H1 (cell line): ENCODE results near the gene TMEM18. TPM values are rescaled to one million over a fixed set of nuclear protein-coding genes. Genes with fewer than 3 reads are reported as not detected.

Experiments
- CTCF ChIA-PET: fragments of 300-600 bp; sonication (Branson Sonifier 250); formaldehyde crosslinking; loops from one replicate; lab custom pipeline; 2021; ENCODE audit not compliant: partially characterized antibody; lab: Charles Lee
- POLR2A ChIA-PET: fragments of 300-600 bp; sonication (Branson Sonifier 250); formaldehyde crosslinking; loops from one replicate; lab custom pipeline; 2021; ENCODE audit warnings: inconsistent platforms; ENCODE audit not compliant: partially characterized antibody; lab: Charles Lee
- DNase-seq, 2 experiments: peaks; one replicate each; pipeline versions ENCODE4 v3.0.0 to v3.0.0-alpha.2; 2010 to 2022; ENCODE audit warnings: low spot score in 2 of 2, low read depth in 1 of 2, mixed read lengths in 1 of 2
- FAIRE-seq: peaks from 2 replicates; lab custom pipeline; 2011; peaks lifted over from hg19 to GRCh38; lab: Jason Lieb, UNC
- H2AFZ ChIP-seq: 2 replicates; pipeline ENCODE4 v1.8.1; 2012; ENCODE audit warnings: low read length, inconsistent platforms
- H2AK5ac ChIP-seq: 2 replicates; pipeline ENCODE4 v1.6.1; 2013; ENCODE audit warnings: low read depth, low read length
- H2BK120ac ChIP-seq: replicated peaks from 2 replicates; pipeline ENCODE3; 2013; ENCODE audit warnings: low read depth, low read length, inconsistent platforms
- H2BK12ac ChIP-seq: 2 replicates; pipeline ENCODE4 v1.6.1; 2013; ENCODE audit warnings: low read depth, low read length
- H2BK15ac ChIP-seq: 2 replicates; pipeline ENCODE4 v1.6.1; 2013; ENCODE audit warnings: low read length
- H2BK20ac ChIP-seq: 2 replicates; pipeline ENCODE4 v1.6.1; 2013; ENCODE audit warnings: low read length
- H2BK5ac ChIP-seq: 2 replicates; pipeline ENCODE4 v1.6.1; 2013; ENCODE audit warnings: low read depth, low read length
- H3K14ac ChIP-seq: 2 replicates; pipeline ENCODE4 v1.6.1; 2013; ENCODE audit warnings: inconsistent platforms; ENCODE audit not compliant: insufficient read length
- H3K18ac ChIP-seq: 2 replicates; pipeline ENCODE4 v1.6.1; 2013; ENCODE audit warnings: low read length; ENCODE audit errors: extremely low read depth
- H3K23ac ChIP-seq: 2 replicates; pipeline ENCODE4 v1.6.1; 2013; ENCODE audit warnings: inconsistent platforms; ENCODE audit not compliant: insufficient read length
- H3K23me2 ChIP-seq: 2 replicates; pipeline ENCODE4 v1.6.1; 2013; ENCODE audit warnings: low read depth, low read length
- H3K27ac ChIP-seq: 2 replicates; pipeline ENCODE4 v1.6.1; 2011; ENCODE audit warnings: low read depth, low read length, inconsistent platforms
- H3K27me3 ChIP-seq, 4 experiments: replicated peaks in 1 of 4; 1 replicate in 1 of 4; 2 replicates in 3 of 4; pipeline versions ENCODE4 v1.6.1 to v1.8.1; 2011 to 2013; ENCODE audit warnings: low read length in 3 of 4, mild to moderate bottlenecking in 3 of 4, inconsistent platforms in 2 of 4, mixed read lengths in 2 of 4, moderate library complexity in 1 of 4; ENCODE audit not compliant: control insufficient read depth in 3 of 4, insufficient read depth in 3 of 4; ENCODE audit errors: extremely low read depth in 1 of 4
- H3K36me3 ChIP-seq, 4 experiments: 2 replicates each; pipeline versions ENCODE4 v1.6.1 to v1.8.1; 2011 to 2013; ENCODE audit warnings: mild to moderate bottlenecking in 4 of 4, low read length in 3 of 4, moderate library complexity in 2 of 4, control low read depth in 1 of 4, inconsistent platforms in 1 of 4; ENCODE audit not compliant: insufficient read depth in 4 of 4, control insufficient read depth in 2 of 4
- H3K4ac ChIP-seq: replicated peaks from 2 replicates; pipeline ENCODE3; 2013; ENCODE audit warnings: low read length, low read depth, mixed read lengths, inconsistent platforms; ENCODE audit not compliant: insufficient read length
- H3K4me1 ChIP-seq, 4 experiments: replicated peaks in 1 of 4; 1 replicate in 1 of 4; 2 replicates in 3 of 4; pipeline versions ENCODE4 v1.6.1 to v1.8.1; 2011 to 2013; ENCODE audit warnings: low read length in 3 of 4, inconsistent platforms in 2 of 4, mixed read lengths in 1 of 4; ENCODE audit not compliant: insufficient read depth in 4 of 4, control insufficient read depth in 3 of 4
- H3K4me2 ChIP-seq, 2 experiments: 2 replicates each; pipeline versions ENCODE4 v1.6.1 to v1.8.1; 2011 to 2013; ENCODE audit warnings: low read depth in 2 of 2, low read length in 2 of 2, control low read depth in 1 of 2, inconsistent platforms in 1 of 2, mild to moderate bottlenecking in 1 of 2; ENCODE audit not compliant: insufficient read depth in 1 of 2
- H3K4me3 ChIP-seq, 4 experiments: fragments of 200-600, 300-600 bp in 1 of 4; sonication (generic), shearing (Covaris generic), sonication (Bioruptor Twin) in 1 of 4; 2 replicates each; pipeline versions ENCODE4 v1.5.1 to v1.8.1; 2011 to 2016; ENCODE audit warnings: low read length in 4 of 4, low read depth in 3 of 4, control low read depth in 2 of 4, inconsistent platforms in 2 of 4, mild to moderate bottlenecking in 2 of 4, mixed read lengths in 1 of 4, moderate library complexity in 1 of 4; ENCODE audit not compliant: insufficient read depth in 2 of 4; ENCODE audit errors: extremely low read depth in 1 of 4
- H3K56ac ChIP-seq: replicated peaks from 2 replicates; pipeline ENCODE3; 2013; ENCODE audit warnings: low read depth, mild to moderate bottlenecking, mixed read lengths, low read length, inconsistent platforms; ENCODE audit not compliant: insufficient read length
- H3K79me1 ChIP-seq: 2 replicates; pipeline ENCODE4 v1.6.1; 2013; ENCODE audit warnings: low read depth, low read length, control low read depth
- H3K79me2 ChIP-seq, 2 experiments: 2 replicates each; pipeline versions ENCODE4 v1.6.1 to v1.8.1; 2012 to 2013; ENCODE audit warnings: low read length in 2 of 2, mild to moderate bottlenecking in 2 of 2, inconsistent platforms in 1 of 2; ENCODE audit not compliant: insufficient read depth in 2 of 2, control insufficient read depth in 1 of 2
- H3K9ac ChIP-seq, 4 experiments: replicated peaks in 1 of 4; 1 replicate in 1 of 4; 2 replicates in 3 of 4; pipeline versions ENCODE4 v1.6.1 to v1.8.1; 2011 to 2013; ENCODE audit warnings: low read depth in 3 of 4, low read length in 3 of 4, control low read depth in 2 of 4, mild to moderate bottlenecking in 2 of 4, moderate library complexity in 2 of 4, inconsistent platforms in 1 of 4; ENCODE audit errors: extremely low read depth in 1 of 4
- H3K9me3 ChIP-seq, 2 experiments: 2 replicates each; pipeline versions ENCODE4 v1.6.1 to v1.8.1; 2012 to 2013; ENCODE audit warnings: mild to moderate bottlenecking in 2 of 2, moderate library complexity in 2 of 2, control low read depth in 1 of 2, inconsistent platforms in 1 of 2, low read depth in 1 of 2, low read length in 1 of 2, mixed read lengths in 1 of 2; ENCODE audit not compliant: insufficient read depth in 2 of 2
- H4K20me1 ChIP-seq, 2 experiments: replicated peaks in 1 of 2; 2 replicates each; pipeline versions ENCODE3 to v1.8.1; 2011 to 2013; ENCODE audit warnings: inconsistent platforms in 2 of 2, low read length in 2 of 2, mild to moderate bottlenecking in 1 of 2; ENCODE audit not compliant: insufficient read depth in 2 of 2, control insufficient read depth in 1 of 2
- H4K5ac ChIP-seq: 2 replicates; pipeline ENCODE4 v1.6.1; 2013; ENCODE audit warnings: low read length, low read depth, mixed read lengths, inconsistent platforms; ENCODE audit not compliant: insufficient read length
- H4K8ac ChIP-seq: 2 replicates; pipeline ENCODE4 v1.8.0; 2013; ENCODE audit warnings: mild to moderate bottlenecking, moderate library complexity, low read length, inconsistent platforms; ENCODE audit not compliant: insufficient read depth; ENCODE audit errors: extremely low read depth
- H4K91ac ChIP-seq: replicated peaks from 2 replicates; pipeline ENCODE3; 2013; ENCODE audit warnings: low read length, mixed read lengths, inconsistent platforms; ENCODE audit not compliant: insufficient read length
- CTBP2 ChIP-seq: IDR thresholded peaks from 2 replicates; pipeline ENCODE4 v1.7.0; 2011; ENCODE audit warnings: borderline replicate concordance, mild to moderate bottlenecking, moderate library complexity, mixed read lengths, low read length; ENCODE audit not compliant: insufficient read depth, insufficient read length
- EZH2 ChIP-seq: fragments of 200-600 bp; sonication (generic); IDR thresholded peaks from 2 replicates; pipeline ENCODE4 v1.7.1; 2012; ENCODE audit warnings: low read depth, mild to moderate bottlenecking, moderate library complexity, low read length, inconsistent platforms; ENCODE audit not compliant: severe bottlenecking
- GTF2F1 ChIP-seq: IDR thresholded peaks from 2 replicates; pipeline ENCODE4 v1.6.1; 2012; ENCODE audit warnings: low read depth, low read length, improper control_type of control experiment, borderline replicate concordance
- MAFK ChIP-seq: IDR thresholded peaks from 2 replicates; pipeline ENCODE4 v1.6.1; 2012; ENCODE audit warnings: low read depth, mild to moderate bottlenecking, improper control_type of control experiment, low read length
- POLR2A ChIP-seq, 2 experiments: IDR thresholded peaks; 1 replicate in 1 of 2; 2 replicates in 1 of 2; pipeline ENCODE4 v1.6.1; 2011; ENCODE audit warnings: low read depth in 2 of 2, low read length in 2 of 2, mild to moderate bottlenecking in 2 of 2; ENCODE audit errors: control extremely low read depth in 1 of 2
- RNF2 ChIP-seq: fragments of 200-900, 300-1000 bp; sonication (generic); IDR thresholded peaks from 2 replicates; pipeline ENCODE4 v1.7.1; 2016; ENCODE audit warnings: borderline replicate concordance, low read depth, mild to moderate bottlenecking, antibody characterized with exemption, low read length; ENCODE audit not compliant: poor library complexity, severe bottlenecking; ENCODE audit errors: missing control alignments
- SIRT6 ChIP-seq: IDR thresholded peaks from one replicate; pipeline ENCODE4 v1.7.1; 2012; ENCODE audit warnings: low read length, inconsistent platforms
- SP1 ChIP-seq: IDR thresholded peaks from 2 replicates; pipeline ENCODE4 v1.6.1; 2011; ENCODE audit warnings: low read depth, low read length
- SP4 ChIP-seq: IDR thresholded peaks from 2 replicates; pipeline ENCODE4 v1.6.1; 2012; ENCODE audit warnings: low read length, inconsistent platforms
- SRF ChIP-seq: IDR thresholded peaks from 2 replicates; pipeline ENCODE4 v1.6.1; 2011; ENCODE audit warnings: mild to moderate bottlenecking, low read depth, low read length, moderate library complexity
- SUZ12 ChIP-seq: fragments of 200-600 bp; sonication (generic); IDR thresholded peaks from 2 replicates; pipeline ENCODE4 v1.6.1; 2012; ENCODE audit warnings: mild to moderate bottlenecking, inconsistent platforms, low read length, moderate library complexity, mixed read lengths
- TAF7 ChIP-seq: optimal IDR thresholded peaks from 2 replicates; pipeline ENCODE3; 2011; ENCODE audit warnings: low read depth, mild to moderate bottlenecking, inconsistent platforms, low read length, moderate library complexity, borderline replicate concordance
- YY1 ChIP-seq: IDR thresholded peaks from 2 replicates; pipeline ENCODE4 v1.6.1; 2011; ENCODE audit warnings: low read depth, mild to moderate bottlenecking, low read length
- WGBS, 2 experiments: shearing (Covaris generic) in 1 of 2; methylation state at CpG; one replicate each; pipeline versions ENCODE4 v1.1.6 to v1.1.7; 2013 to 2015; ENCODE audit warnings: low lambda C conversion rate in 2 of 2, mixed read lengths in 2 of 2, inconsistent platforms in 1 of 2, low coverage in 1 of 2, missing lambda C conversion rate in 1 of 2; ENCODE audit not compliant: insufficient replicate concordance in 2 of 2, insufficient coverage in 1 of 2, insufficient read length in 1 of 2; ENCODE audit errors: extremely low coverage in 1 of 2, missing lambda C conversion rate in 1 of 2; 5-methylcytosine and 5-hydroxymethylcytosine counted together
- polyA plus RNA-seq, 7 experiments: library from polyadenylated mRNA; depleted of rRNA in 3 of 7; stranded (reverse) in 5 of 7; unstranded in 2 of 7; fragments of >200 nt in 5 of 7; fragments of 200-250 nt in 2 of 7; gene quantifications; 1 replicate in 5 of 7; 2 replicates in 1 of 7; 4 replicates in 1 of 7; pipeline versions ENCODE4 v1.2.1 to v1.2.3, GENCODE V29; 2011 to 2013; ENCODE audit warnings: missing spikeins in 2 of 7, mixed read lengths in 2 of 7
- total RNA-seq: library from RNA; stranded (reverse); fragmentation: NEBNext Ultra II Directional; extraction: Animal tissue kit (Norgen Biotek cat#: 25700); gene quantifications from 2 replicates; pipeline ENCODE4 v1.2.1, GENCODE V29; 2021
- TF ChIP-seq, protein P1 (sequence below): IDR thresholded peaks from 2 replicates; pipeline ENCODE4 v1.6.1; 2011; ENCODE audit warnings: low read depth, mild to moderate bottlenecking, low read length; ENCODE audit not compliant: insufficient read depth

Gene TMEM18
- total and polyA plus RNA-seq, 2 of the 8 experiments (the other 6 are each of a cell fraction or from before 2014, with no cell fraction given), result 22.4 to 27.1 TPM

GRCh38 chr2:672606-672905, 4.7 kb downstream of the TMEM18 start:
- no peak overlapping the region for H3K4me3 ChIP-seq
- no peaks in the 10 kb centered on the region for H3K27me3 ChIP-seq
- no peak overlapping the region for H3K4me2 ChIP-seq
- H2AK5ac ChIP-seq, result no peak overlapping the region
- no peak overlapping the region for H3K56ac ChIP-seq
- no peak overlapping the region for H3K4ac ChIP-seq
- H3K9me3 ChIP-seq, result no peaks in the 10 kb centered on the region
- no peak overlapping the region for H4K5ac ChIP-seq
- no peak overlapping the region for H4K91ac ChIP-seq
- H4K8ac ChIP-seq, result no peak overlapping the region
- ChIA-PET CTCF (interaction anchor here (0.8 to 1.0 kb wide), 2 partner anchors 10 to 19 kb away, joined by 3 read pairs; no protein-coding TSS in a partner anchor), POLR2A (interaction anchor here (1.5 kb wide), 1 partner anchor 10 kb away, joined by 5 read pairs; no protein-coding TSS in a partner anchor)
- no peak overlapping the region for H3K18ac ChIP-seq
- H3K14ac ChIP-seq, result no peak overlapping the region
- peaks cover 2 to 28% (median 20%) of the 10 kb centered on the region in 4 experiments; a peak in 6 of 8 replicates for H3K36me3 ChIP-seq
- H3K79me2 ChIP-seq, result peaks cover 0 to 32% of the 10 kb centered on the region in 2 experiments; a peak in 2 of 4 replicates
- no peak overlapping the region for H2BK120ac ChIP-seq
- DNase-seq (peak in 1 of 2 experiments; percentile 16), FAIRE-seq (no peak)
- H2BK5ac ChIP-seq, result no peak overlapping the region
- H3K4me1 ChIP-seq, result peaks cover 2 to 14% (median 8%) of the 10 kb centered on the region in 4 experiments
- no peak overlapping the region for H2BK15ac ChIP-seq
- H3K23me2 ChIP-seq, result peaks cover 2% of the 10 kb centered on the region; the same call in 1 of the 2 replicates
- 92% methylated on average over 13 of the region's 13 CpGs; no CpG with 5 or more reads in 1 of the 2 experiments for WGBS, 2 experiments
- no peak overlapping the region for H2BK12ac ChIP-seq
- H2BK20ac ChIP-seq, result no peak overlapping the region
- H3K23ac ChIP-seq, result no peak overlapping the region
- H3K27ac ChIP-seq, result no peak overlapping the region
- H3K9ac ChIP-seq, result no peak overlapping the region
- no peak overlapping the region for H2AFZ ChIP-seq
- H3K79me1 ChIP-seq, result peaks cover 14% of the 10 kb centered on the region
- H4K20me1 ChIP-seq, result peaks cover 12 to 15% of the 10 kb centered on the region in 2 experiments
- TF ChIP-seq GTF2F1 (no peak), YY1 (no peak), MAFK (no peak), SP1 (no peak), CTBP2 (no peak), EZH2 (no peak), SRF (no peak), SIRT6 (no peak), SUZ12 (no peak), TAF7 (no peak), SP4 (no peak), POLR2A (IDR thresholded peaks at IDR 0.05; ENCODE audit: control extremely low read depth in 1 of 2, low read depth in 2 of 2, low read length in 2 of 2) (no peak), RNF2 (no peak)
- TF ChIP-seq, protein P1, sequence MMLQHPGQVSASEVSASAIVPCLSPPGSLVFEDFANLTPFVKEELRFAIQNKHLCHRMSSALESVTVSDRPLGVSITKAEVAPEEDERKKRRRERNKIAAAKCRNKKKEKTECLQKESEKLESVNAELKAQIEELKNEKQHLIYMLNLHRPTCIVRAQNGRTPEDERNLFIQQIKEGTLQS, result no peak
